HG02938 (cell line): ENCODE data around the gene DNAAF3.
"Not testable (repeated sequence)": the region's sequence is repeated elsewhere in the genome, so short reads cannot be mapped to it uniquely, and the experiment has no call there.

Experiments used
- ATAC-seq: cut with Tn5 transposase; IDR thresholded peaks from one replicate; pipeline ENCODE4 v1.9.1; 2021; ENCODE audit warnings: mild to moderate bottlenecking, moderate library complexity; ENCODE audit not compliant: unreplicated experiment

Gene DNAAF3

DNA sequence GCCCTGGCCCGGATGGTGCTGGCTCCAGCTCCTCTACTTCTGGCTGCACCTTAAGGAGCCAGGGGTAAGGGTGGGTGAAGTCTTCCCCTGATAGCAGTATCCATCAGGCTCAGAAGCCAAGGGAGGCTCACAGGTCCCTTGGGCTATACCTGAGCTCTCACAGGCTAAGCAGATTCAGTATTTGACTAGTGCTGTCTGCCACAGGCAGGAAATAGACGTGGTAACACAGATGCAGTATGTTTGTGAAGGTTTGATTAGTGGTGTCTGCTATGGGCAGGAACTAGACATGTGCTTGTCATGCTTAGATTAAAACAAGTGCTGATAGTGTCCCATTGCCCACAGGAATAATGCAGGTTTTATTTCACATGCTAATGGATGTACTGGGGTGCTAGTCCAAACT is 9.7 kb upstream of the DNAAF3 start:
- ATAC-seq, result no peak

DNA sequence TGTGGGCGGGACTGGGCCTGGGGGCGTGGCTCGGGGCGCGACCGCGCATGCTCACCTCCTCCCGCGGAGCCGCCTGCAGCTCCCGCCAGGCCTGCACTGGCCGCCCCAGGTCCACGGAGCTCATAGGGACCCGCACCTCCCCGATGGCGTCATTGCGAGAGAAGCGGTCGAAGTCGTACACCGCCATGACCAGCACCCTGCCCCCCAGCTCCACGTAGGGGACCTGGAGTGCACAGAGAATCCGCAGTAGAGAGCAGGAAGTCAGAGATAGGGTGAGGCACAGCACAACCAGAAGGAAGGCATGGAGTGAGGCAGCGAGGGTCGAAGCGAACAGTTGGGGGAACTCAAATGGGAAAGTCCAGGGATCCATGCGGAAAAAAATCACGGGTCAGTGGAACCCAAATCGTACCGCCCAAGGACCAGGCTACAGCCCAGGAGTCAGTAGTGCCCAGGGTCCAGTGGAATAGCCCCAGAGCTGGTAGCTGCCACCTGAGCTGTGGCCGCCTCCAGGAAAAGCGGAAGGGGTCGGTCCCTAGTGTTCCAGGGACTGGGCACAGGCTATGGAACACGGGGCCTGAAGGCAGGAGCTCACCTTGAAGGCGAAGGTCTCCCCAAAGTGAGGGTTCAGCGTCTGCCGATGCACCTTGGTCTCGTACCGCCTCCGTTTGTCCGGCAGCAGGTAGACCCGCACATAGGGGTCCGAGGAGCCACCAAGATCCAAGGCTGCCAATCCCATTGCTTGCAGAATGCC is 8.9 kb upstream of the DNAAF3 start:
- ATAC-seq, result no peak

DNA sequence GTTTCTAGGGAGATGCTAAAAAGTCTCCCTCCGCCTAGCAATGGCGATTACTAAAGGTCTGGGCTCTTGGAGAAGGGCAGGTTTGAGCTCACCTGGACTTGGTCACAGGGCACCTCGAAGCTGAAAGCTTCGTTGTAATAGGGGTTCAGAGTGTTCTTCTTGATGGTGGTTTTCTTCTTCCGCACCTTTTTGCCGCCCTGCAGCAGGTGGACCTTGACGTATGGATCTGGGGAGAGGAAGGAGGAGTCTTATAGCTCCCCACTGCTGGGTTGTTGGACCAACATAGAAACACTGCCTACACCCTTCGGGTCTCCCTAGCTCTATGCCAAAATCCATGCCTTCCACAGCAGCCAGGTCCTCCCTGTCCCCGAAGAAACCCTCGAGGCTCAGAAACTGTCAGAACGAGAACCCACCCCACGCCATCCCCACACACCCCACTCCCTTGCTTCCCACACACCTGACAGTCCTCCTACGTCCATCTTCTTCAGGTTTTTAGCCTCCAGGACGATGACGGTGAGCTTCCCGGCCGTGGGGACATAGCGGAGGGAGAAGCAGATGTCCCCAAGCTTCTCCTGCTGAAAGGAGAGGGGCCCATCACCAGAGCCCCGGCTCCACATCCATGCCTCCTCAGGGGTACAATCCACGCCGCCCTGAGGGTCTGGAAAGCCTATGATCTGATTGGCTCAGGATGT is 8.2 kb upstream of the DNAAF3 start:
- no peak for ATAC-seq

DNA sequence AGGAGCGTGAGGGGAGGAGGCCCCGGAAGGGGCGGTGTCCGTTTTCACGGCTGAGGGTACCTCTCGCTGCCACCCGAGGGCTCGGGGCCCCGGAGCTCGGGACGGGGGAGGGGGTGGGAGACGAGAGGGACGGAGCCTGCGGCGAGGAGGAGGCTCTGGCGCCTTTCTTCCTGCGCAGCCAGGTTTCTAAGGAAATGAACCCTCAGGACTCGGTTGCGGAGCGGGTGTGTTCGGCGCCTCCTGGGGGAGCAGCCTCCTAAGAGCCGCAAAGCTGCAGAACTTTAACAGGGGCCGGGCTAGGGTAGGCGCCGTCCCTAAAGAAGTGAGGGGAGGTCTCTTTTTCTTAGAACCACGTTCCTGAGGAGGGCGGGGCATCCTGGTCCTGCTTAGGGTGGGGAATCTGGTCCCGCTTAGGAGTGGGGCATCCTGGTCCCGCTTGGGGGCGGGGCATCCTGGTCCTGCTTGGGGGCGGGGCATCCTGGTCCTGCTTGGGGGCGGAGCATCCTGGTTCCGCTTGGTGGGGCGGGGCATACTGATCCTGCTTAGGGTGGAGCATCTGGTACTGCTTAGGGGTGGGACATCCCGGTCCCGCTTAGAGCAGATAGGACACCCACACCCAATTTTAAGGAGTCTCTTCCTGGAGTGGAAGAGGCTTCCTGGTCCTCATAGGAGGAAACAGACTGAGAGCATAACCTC is 7.4 kb upstream of the DNAAF3 start:
- ATAC-seq, result no peak

DNA sequence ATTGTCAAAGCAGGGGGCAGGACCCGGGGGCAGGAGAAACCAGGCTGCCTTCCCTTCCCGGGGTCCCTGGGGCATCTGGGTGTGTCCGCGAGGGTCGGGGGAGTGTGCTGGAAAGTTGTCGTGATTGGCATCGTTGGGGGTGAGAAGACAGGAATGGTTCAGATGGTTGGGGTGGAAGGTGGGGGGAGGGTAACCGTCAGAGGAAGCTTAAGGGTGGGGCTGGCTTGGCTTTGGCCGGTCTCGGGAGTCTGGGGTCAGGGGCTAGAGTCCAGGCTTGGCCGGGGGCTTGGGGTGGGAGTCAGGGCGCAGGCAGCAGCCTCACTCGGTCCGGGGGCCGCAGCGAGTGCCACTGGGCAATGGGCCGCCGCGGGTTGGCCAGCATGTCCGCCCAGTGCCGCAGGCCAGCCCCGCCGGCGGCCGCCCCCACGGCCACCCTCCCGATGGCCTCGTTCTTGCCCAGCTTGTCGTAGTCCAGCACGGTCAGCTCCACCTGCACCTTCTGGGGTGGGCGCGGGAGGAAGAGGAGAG is 6.8 kb upstream of the DNAAF3 start:
- no peak for ATAC-seq

DNA sequence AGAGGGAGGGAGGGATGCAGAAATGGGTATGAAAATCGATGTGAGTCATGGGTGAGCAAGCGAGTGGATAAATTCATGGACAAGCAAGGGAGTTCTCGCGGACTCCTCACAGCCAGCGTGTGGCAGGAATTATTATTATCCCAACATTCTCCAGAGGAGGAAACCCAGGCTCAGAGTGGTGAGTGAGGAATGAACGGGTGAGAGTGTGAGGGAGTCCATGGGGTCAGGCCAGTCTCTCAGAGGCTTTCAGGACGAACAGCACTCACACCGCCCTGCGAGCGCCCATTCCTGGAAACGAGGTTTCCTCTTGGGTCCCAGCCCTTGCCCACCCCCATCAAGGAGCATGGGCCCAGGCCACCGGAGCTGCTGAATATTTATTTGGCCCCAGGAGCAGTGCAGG is 6.3 kb upstream of the DNAAF3 start:
- ATAC-seq, result no peak

DNA sequence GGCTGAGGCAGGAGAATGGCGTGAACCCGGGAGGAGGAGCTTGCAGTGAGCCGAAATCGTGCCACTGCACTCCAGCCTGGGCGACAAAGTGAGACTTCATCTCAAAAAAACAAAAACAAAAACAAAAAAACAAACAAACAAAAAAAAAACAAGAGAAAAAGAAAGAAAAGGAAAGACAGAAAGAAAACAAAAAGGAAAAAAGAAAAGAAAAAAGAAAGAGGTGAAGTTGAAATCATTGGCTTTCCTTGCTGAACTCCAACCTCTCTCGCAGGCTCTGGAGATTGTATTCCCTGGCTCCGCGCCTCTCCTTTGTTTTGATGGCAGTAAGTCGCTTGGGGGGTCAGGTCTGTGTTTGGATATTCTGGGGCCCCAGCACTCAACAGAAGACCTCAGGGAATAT is 5.9 kb upstream of the DNAAF3 start:
- ATAC-seq, result not testable (repeated sequence)

DNA sequence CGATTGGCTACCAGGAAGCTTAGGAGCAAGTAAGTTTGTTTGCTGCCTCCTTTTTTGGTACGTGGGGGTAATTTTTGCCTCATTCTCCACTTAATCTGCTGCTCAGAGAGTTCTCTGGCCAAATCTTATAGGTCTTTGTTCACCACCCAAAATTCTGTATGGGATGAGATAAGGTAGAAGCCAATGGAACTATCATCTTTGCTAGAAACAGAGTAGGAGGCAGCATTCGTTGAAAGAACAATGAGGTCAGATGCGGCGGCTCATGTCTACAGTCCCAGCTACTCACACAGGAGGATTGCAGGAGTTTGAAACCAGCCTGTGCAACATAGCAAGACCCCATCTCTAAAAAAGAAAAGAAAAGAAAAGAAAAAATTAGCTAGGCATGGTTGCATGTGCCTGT is 5.0 kb upstream of the DNAAF3 start:
- no peak for ATAC-seq

DNA sequence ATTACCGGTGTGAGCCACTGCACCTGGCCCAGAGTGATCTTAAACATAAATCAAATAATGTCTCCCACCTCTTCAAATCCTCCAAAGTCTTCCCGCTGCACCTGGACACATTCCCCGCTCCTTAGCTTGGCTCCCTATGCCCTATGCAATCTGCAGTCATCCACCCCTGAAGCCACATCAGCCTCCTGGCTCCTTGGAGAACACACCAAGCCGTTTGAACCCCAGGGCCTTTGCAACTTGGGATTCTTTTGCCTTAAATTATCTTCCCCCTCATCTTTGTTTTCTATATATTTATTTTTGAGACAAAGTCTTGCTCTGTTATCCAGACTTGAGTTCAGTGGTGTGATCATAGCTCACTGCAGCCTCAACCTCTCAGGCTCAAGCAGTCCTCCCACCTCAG is 2.7 kb upstream of the DNAAF3 start:
- no peak for ATAC-seq

DNA sequence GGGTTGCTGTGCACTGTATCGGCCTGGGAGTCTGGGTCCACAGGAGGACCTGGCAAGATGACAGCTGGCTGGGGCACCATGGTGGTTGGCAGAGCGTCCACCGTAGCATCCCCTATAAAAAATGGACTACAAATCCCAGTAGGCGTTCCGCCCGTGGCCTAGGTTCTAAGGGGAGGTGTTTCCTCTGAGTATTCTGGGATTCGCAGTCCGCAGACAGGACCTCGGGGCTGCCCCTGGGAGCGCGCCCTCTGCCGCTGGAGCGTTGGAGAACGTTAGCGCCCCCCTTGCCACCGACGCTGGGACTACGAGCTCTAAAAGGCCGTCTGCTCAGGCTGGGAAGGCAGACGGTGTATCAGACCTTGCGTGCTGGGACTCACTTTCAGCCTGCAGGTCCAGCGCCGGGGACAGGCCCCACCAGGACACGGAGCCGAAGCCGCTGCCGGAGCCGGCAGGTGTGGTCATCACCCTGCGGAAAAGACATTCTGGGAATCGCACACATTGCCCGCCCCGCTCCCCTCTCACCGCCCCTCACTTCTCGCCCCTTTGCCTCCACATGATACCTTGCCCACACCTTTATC is 372 bp downstream of the DNAAF3 start:
- ATAC-seq, result no peak

DNA sequence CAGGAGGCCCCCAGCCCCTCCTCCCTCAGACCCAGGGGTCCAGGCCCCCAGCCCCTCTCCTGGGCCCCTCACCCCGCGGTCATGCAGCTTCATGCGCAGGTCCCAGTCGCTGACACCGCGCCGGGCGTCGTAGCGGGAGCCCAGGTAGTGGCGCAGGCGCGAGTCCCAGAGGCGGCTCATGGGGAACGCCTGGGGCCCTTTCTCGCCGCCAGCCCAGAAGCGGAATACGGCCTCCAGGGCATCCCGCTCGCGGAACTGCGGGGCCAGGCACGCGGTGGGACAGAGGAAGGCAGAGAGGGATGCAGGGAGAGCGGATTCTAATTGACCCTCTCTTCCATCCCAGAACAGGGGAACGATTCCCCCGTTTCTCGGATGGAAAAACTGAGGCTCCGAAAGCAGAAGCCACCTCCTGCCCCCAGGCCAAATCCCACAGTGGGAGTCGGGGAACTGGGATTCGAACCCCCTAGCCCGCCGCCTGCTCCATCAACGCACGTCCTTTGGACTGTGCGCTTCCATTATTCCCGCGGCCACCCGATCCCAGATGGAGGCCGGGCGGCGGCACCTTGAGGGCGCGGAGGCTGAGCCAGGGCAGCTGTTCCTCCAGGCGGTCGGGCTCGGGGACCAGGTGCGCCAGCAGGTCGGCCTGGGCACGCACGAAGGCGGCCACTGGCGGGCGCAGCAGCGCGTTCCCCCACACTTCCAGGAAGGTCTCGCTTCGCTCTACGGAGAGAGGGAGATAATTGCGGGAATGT is 4.7 kb downstream of the DNAAF3 start:
- ATAC-seq, result no peak

DNA sequence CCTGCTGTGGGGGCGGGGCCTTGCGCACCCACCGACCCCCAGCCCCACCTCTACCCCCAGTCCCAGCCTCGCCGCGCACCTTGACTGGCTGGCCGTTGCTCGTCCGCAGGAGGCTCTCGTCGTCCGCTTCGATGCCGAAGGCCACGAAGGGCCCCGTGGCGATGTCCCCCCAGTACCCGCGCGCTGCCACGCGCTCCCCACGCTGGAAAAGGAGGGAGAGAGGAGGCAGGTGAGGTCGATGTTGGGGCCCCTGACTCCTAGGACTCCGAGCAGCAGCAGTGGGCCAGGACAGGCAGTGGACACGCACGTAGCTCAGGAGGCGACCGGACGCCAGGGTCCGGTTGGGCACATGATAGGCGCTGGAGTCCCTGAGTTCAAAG is 5.4 kb downstream of the DNAAF3 start:
- no peak for ATAC-seq

DNA sequence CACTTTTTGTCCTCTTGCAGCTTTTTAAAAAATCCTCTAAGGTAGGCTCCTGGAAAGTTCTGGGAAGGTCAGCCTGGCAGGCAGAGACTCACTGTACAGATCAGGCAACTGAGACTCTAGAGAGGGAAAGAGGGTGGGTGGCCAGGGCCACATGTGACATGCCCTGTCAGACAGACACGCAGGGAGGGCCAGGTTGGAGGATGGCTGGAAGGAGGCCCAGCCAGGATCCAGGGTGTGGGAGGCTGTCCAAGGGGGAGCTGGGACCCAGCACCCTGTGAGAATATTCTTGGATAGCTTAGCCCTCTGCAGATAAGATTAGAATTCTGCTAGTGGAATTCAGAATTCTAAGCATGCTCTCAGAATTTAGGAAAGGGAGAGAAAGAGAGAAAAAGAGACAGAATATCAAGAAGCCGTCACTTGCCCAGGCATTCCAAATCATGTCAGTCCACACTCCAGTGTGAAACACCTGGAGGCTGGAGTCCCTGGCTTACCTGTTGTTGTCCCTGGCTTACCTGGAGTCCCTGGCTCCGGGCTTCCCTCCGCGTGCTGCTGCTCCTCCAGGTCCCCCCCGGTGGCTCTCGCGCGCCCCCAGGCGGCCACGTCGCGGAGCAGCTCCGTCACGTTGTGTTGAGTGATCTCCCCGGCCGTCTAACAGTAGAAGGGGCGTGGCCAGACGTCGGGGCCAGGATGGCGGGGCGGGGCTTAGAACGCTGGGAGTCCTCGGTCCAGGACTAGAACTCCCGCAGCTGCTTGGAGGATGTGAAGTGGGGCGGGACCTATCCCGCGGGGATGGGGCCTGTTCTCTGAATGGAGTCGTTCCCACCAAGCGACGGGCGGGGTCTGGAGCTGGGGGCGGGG is 6.1 kb downstream of the DNAAF3 start:
- ATAC-seq, result no peak

DNA sequence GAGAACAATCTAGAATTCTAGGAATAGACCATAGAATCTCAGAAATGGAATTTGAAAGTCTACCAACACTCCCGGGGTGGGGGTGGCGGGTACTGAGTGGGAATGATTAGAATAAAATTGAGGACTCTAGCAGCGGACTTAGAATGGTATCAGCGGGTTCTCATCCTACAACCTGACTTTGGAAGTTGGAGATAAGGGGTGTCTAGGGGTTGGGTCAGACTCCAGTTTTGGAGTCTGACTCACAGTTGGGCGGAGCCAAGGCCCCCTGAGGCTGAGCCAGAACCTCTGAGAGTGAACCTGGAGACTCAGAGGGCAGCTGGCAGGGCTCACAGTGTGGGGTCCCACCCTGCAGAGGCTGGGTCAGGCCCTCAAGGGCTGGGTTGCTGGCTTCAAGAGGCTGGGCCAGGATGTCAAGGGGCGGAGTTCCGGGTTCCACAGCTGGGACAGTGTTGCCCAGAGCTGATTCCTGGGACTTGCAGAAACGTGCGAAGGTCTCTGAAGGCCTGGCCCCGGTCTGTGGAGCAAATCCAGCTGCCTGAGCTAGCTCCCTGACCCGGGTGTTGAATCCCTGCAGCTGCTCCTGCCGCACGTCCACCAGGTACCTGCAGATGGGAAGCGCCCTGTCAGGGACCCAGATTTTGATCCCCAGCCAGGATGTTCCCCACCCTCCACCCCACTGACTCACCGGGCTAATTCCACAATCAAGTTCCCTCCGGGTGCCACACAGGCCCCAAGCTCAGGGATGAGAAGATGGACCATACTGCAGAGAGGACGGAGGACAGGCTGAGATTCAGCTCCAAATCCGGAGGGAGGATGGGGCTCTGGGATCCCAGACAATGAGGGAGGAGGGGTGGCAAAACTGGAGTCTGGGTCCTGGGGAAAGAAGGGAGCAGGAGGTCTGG is 7.3 kb downstream of the DNAAF3 start:
- no peak for ATAC-seq

DNA sequence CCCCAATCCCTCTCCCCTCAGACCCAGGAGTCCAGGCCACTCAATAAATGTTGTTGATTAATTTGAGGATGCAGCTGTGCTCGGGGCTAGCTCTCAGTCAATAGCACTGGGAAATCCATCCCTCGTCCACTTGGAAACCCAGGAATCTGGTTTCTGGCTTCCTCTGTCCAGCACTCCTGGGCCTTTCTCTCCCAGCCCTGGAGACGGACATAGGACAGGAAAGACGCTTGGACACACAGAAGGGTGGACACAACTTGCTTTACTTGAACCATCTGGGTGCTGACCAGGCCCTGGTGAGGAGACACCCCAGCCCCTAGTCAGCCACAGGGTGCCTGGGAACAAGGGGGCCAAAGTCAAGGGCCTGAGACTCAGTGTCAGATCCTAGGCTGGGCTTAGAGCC is 8.0 kb downstream of the DNAAF3 start:
- no peak for ATAC-seq

DNA sequence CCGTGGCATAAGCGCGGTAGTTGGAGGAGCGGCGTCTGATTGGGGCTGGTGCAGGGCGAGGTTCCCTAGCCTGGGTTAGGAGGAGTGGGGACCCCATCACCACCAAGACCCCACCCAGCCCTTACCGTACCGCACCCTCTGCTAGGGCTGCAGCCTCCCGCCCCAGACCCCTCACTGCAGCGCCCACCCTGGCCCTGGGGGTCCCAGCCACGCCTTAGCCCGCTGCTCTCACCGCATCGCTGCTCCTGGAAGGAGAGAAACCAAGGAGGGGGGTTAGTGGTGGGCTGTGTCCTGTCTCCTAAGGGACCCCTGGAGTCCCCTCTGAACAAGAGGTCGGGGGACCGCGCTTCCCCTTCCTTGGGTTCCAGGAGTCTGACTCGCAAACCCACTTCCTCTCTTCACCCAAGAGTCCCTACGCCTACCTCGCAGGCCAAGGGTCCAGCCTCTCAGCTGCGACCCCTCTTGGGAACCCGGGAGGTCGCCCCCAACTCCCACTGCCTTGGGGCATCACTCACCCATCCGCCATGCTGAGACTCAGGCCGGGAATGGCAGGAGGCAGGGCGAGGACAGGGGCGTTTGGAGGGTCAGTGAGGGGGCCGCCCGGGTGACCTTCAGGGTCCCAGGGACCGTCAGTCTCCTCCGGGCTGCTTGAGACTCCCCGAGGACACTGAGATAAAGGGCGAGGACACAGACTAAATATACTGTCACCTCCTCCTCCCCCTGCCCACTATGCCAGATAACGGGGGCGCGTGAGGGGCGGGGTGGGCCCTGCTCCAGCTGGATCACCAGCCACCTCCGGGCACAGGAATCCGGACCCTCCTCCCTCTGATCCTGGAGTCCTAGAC is 9.1 kb downstream of the DNAAF3 start, which contains the start of gene TNNI3:
TNNI3 (minus strand) TSS at position 669 of the 845 bp plus-strand sequence; CDS start at position 526, 143 bp downstream.
- ATAC-seq, result no peak

DNA sequence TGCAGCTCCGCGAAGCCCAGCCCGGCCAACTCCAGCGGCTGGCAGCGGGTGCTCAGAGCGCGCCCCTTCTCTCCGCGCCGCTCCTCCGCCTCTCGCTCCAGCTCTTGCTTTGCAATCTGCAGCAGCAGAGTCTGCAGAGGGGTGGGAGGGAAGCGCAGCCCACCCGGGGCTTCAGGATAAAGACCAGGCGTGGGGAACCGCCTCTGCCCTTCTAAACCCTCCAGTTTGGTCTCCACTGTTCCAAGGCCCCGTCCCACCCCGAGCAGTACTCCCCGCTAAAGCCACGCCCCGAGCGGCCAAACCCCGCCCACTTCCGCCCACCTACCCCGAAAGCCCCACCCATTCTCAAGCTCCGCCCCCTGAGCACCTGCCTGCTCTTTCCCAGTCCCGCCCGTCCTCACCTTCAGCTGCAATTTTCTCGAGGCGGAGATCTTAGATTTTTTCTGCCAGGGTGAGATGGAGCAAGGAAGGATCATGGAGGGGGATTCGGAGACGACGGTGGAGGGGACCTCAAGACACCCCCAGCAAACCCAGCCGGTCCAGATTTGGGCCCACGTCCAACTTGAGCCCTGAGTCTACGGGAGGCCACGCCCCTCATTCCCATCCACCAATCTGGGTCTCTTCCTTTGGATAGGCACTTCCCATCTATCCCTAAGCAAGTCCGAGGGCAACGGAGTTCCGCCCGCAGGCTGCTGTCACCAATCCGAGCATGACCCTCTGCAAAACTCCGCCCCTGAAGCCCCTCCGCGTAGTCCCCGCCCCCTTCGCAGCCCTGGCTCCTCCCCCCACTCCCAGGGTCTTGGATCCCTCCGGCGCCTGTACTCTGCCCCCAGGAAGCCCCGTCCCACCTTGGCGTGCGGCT is 10.0 kb downstream of the DNAAF3 start:
- no peak for ATAC-seq
